ENCODE measurements around the gene SPARCL1. TPM values are rescaled to one million over a fixed set of nuclear protein-coding genes. Genes with fewer than 3 reads are reported as not detected.

SPARCL1 gene
- not detected in 2 replicates for total RNA-seq
- total RNA-seq (2013) = 6.5 TPM
- not detected in 2 replicates for polyA plus RNA-seq
- polyA minus RNA-seq = not detected in 2 replicates

GRCh38 chr4:87529187-87529586 is at the start of gene SPARCL1:
TSS of gene SPARCL1 (minus strand) at chr4:87529376. CDS start at chr4:87499574, 29,802 bp downstream.
- peaks cover under 1% of the 10 kb centered on the region for H3K9me3 Mint-ChIP-seq (ENCODE audit: insufficient read depth)
- H3K4me2 ChIP-seq (replicated peaks; ENCODE audit: low read depth, low read length, poor library complexity, severe bottlenecking) = no peak within 1 kb of the TSS
- ChIA-PET POLR2A (no interaction called here), CTCF (no interaction called here)
- H4K20me1 ChIP-seq (ENCODE audit: control insufficient read depth, insufficient read depth, low read length, poor library complexity, severe bottlenecking) = no peaks in the 10 kb centered on the region
- H3K27me3 ChIP-seq (replicated peaks in 1 of 4; ENCODE audit: control extremely low read depth in 1 of 4, control insufficient read depth in 3 of 4, insufficient read depth in 4 of 4, low read length in 3 of 4) = no peaks in the 10 kb centered on the region
- no peak within 1 kb of the TSS for H3K9ac ChIP-seq (ENCODE audit: low read length)
- no peaks in the 10 kb centered on the region for H3K36me3 ChIP-seq (replicated peaks in 1 of 2; ENCODE audit: control extremely low read depth in 1 of 2, control insufficient read depth in 1 of 2, extremely low read depth in 1 of 2, insufficient read depth in 2 of 2, low read length in 1 of 2)
- 76% methylated on average over 2 of the region's 4 CpGs for WGBS (ENCODE audit: insufficient coverage)
- no peak within 1 kb of the TSS for H3K4me3 ChIP-seq (ENCODE audit: control extremely low read depth in 1 of 5, extremely low read depth in 1 of 5, insufficient read depth in 1 of 5, low read depth in 2 of 5, low read length in 4 of 5)
- no peak within 1 kb of the TSS for H3K4me3 Mint-ChIP-seq
- intact Hi-C loops (cut with micrococcal nuclease) = no loop called here
- no peak within 1 kb of the TSS for H3K27ac Mint-ChIP-seq
- no peaks in the 10 kb centered on the region for H3K79me2 ChIP-seq (ENCODE audit: control insufficient read depth, insufficient read depth, low read length)
- peaks cover 1 to 4% (median 4%) of the 10 kb centered on the region in 3 donors for H3K9me3 ChIP-seq (ENCODE audit: control extremely low read depth in 1 of 3, control insufficient read depth in 2 of 3, insufficient read depth in 1 of 3, low read length in 2 of 3)
- no peak within 1 kb of the TSS for H3K27ac ChIP-seq (ENCODE audit: low read length in 2 of 2)
- H2AFZ ChIP-seq (ENCODE audit: insufficient read depth, low read depth, low read length, poor library complexity, severe bottlenecking) = no peak within 1 kb of the TSS
- H3K27me3 Mint-ChIP-seq = no peaks in the 10 kb centered on the region
- no peaks in the 10 kb centered on the region for H3K4me1 ChIP-seq (ENCODE audit: control insufficient read depth in 2 of 2, insufficient read depth in 2 of 2, low read length in 2 of 2)
- TF ChIP-seq CTCF (IDR thresholded peaks at IDR 0.05) (no peak), EZH2 (IDR thresholded peaks at IDR 0.05; ENCODE audit: borderline replicate concordance, insufficient read depth, low read depth, low read length, poor library complexity, severe bottlenecking) (no peak)
- no peak for DNase-seq
- no peak for ATAC-seq (ENCODE audit: low read depth)
- H3K4me1 Mint-ChIP-seq = peaks cover 7% of the 10 kb centered on the region

DNA sequence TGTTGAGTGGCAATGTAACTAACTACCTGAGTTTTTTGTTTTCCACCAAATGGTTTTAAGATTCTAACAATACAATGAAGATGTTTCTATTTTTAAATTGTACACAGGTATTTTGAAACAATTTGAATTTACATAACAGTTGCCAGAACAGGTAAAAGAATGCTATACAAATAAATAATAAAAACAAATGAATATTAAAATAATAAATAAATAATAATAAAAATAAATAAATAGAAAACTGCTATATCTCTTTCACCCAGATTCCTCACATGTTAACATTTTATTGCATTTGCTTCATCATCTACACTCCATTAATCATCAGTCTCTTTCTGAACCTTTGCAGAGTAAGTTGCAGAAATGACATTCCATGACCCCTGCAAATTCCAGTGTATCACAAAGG is 46.8 kb upstream of the SPARCL1 start:
- TF ChIP-seq EZH2 (IDR thresholded peaks at IDR 0.05; ENCODE audit: borderline replicate concordance, insufficient read depth, low read depth, low read length, poor library complexity, severe bottlenecking) = no peak
- TF ChIP-seq CTCF (IDR thresholded peaks at IDR 0.05) = no peak
- H2AFZ ChIP-seq (ENCODE audit: insufficient read depth, low read depth, low read length, poor library complexity, severe bottlenecking) = no peak overlapping the region
- no peak overlapping the region for H3K4me3 ChIP-seq (ENCODE audit: control extremely low read depth in 1 of 5, extremely low read depth in 1 of 5, insufficient read depth in 1 of 5, low read depth in 2 of 5, low read length in 4 of 5)
- no peaks in the 10 kb centered on the region for H3K36me3 ChIP-seq (replicated peaks in 1 of 2; ENCODE audit: control extremely low read depth in 1 of 2, control insufficient read depth in 1 of 2, extremely low read depth in 1 of 2, insufficient read depth in 2 of 2, low read length in 1 of 2)
- no peak for ATAC-seq (ENCODE audit: low read depth)
- ChIA-PET POLR2A (no interaction called here), CTCF (no interaction called here)
- Mint-ChIP-seq H3K4me1 (no peaks in the 10 kb centered on the region), H3K27ac (no peak overlapping the region), H3K27me3 (peaks cover 10% of the 10 kb centered on the region), H3K9me3 (ENCODE audit: insufficient read depth) (peaks cover 3% of the 10 kb centered on the region), H3K4me3 (no peak overlapping the region)
- H3K4me2 ChIP-seq (replicated peaks; ENCODE audit: low read depth, low read length, poor library complexity, severe bottlenecking) = no peak overlapping the region
- DNase-seq = no peak
- H3K79me2 ChIP-seq (ENCODE audit: control insufficient read depth, insufficient read depth, low read length) = no peaks in the 10 kb centered on the region
- no peaks in the 10 kb centered on the region for H4K20me1 ChIP-seq (ENCODE audit: control insufficient read depth, insufficient read depth, low read length, poor library complexity, severe bottlenecking)
- H3K4me1 ChIP-seq (ENCODE audit: control insufficient read depth in 2 of 2, insufficient read depth in 2 of 2, low read length in 2 of 2) = no peaks in the 10 kb centered on the region
- no peaks in the 10 kb centered on the region for H3K27me3 ChIP-seq (replicated peaks in 1 of 4; ENCODE audit: control extremely low read depth in 1 of 4, control insufficient read depth in 3 of 4, insufficient read depth in 4 of 4, low read length in 3 of 4)
- no peak overlapping the region for H3K27ac ChIP-seq (ENCODE audit: low read length in 2 of 2)
- intact Hi-C loops (cut with micrococcal nuclease) = no loop called here
- no peak overlapping the region for H3K9ac ChIP-seq (ENCODE audit: low read length)
- no peaks in the 10 kb centered on the region for H3K9me3 ChIP-seq (ENCODE audit: control extremely low read depth in 1 of 3, control insufficient read depth in 2 of 3, insufficient read depth in 1 of 3, low read length in 2 of 3)

Data from B cell (primary cell).